Astrocyte of the cerebellum (primary cell): Measurements from ENCODE around the gene ARHGAP18.

Experiments
- DNase-seq: peaks from one replicate; pipeline ENCODE4 v3.0.0-alpha.2; 2011; ENCODE audit warnings: low read depth
- H3K4me3 ChIP-seq: 2 replicates; pipeline ENCODE4 v1.5.1; 2011; ENCODE audit warnings: mild to moderate bottlenecking, low read depth, low read length, moderate library complexity
- CTCF ChIP-seq: IDR thresholded peaks from 2 replicates; pipeline ENCODE4 v1.5.1; 2012; ENCODE audit warnings: low read length, low read depth, moderate library complexity, mild to moderate bottlenecking; ENCODE audit errors: missing control alignments
- in situ Hi-C: cut with HindIII; loops from 2 replicates; pipeline ENCODE4 v1.10.0; 2017; ENCODE audit warnings: low sequenced_read_pairs

The ARHGAP18 gene

GRCh38 chr6:129659590-129660345 lies 50.2 kb downstream of the ARHGAP18 start:
- in situ Hi-C loops = no loop called here
- DNase-seq = no peak
- no peak for TF ChIP-seq CTCF
- H3K4me3 ChIP-seq = no peak overlapping the region

DNA sequence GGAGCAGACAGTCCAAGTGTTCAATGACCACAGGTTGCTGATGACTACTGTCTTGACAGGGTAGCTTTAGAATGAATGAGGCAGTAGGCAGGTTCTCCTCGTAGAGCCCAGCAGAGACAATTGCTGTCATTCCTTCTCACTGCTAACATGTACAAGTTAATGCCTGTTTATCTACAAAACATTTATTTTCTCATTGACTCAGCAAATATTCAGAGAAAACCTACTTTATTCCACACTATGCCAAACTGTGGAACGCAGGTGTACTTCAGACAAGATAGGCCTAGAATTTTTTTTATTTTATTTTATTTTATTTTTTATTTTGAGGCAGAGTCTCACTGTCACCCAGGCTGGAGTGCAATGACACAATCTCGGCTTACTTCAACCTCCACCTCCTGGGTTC lies 50.8 kb downstream of the ARHGAP18 start:
- in situ Hi-C loops = no loop called here
- DNase-seq = no peak
- TF ChIP-seq CTCF = no peak
- H3K4me3 ChIP-seq = no peak overlapping the region

DNA sequence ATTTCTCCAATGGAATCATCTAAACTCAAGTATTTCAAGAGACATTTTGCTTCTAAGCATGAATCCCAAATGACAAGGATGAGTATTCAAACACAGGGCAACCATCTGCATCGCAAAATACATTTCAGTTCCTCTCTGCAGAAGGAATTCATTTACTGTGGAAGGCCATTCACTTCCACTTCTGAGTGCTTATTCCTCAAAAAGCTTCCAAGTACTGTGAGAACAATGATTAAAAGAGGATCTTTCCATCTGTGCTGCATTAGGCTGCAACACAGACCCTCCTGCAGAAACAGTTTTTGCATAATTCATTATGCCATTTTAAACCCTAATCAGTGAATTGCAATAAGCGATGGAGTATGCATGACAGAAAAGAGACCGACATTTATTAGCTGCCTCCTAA lies 52.5 kb downstream of the ARHGAP18 start:
- H3K4me3 ChIP-seq = no peak overlapping the region
- in situ Hi-C loops = no loop called here
- no peak for TF ChIP-seq CTCF
- DNase-seq = no peak

DNA sequence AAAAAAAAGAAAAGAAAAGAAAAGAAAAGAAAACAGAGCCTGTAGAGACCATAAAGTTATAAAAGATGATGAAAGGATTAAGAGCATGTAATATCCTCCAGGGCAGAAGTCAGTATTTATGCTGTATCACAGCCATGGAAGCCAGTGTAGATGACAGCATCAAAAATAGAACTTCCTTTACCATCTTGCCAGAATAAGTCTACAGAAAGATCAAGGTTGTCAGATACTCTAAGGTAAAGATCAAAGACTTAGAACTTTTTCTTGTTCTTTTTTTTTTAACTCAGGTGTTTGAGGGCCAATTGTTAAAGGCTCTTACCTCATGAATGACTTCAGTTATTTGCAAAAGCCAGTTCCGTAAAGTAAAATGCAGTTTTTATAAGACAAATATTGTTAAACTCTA lies 54.6 kb downstream of the ARHGAP18 start:
- in situ Hi-C loops = no loop called here
- no peak overlapping the region for H3K4me3 ChIP-seq
- no peak for TF ChIP-seq CTCF
- no peak for DNase-seq

- in situ Hi-C loops = no loop called here
- no peak overlapping the region for H3K4me3 ChIP-seq
- no peak for TF ChIP-seq CTCF
- DNase-seq = no peak
Observed at GRCh38 chr6:129653746-129654145, 56.2 kb downstream of the ARHGAP18 start.

DNA sequence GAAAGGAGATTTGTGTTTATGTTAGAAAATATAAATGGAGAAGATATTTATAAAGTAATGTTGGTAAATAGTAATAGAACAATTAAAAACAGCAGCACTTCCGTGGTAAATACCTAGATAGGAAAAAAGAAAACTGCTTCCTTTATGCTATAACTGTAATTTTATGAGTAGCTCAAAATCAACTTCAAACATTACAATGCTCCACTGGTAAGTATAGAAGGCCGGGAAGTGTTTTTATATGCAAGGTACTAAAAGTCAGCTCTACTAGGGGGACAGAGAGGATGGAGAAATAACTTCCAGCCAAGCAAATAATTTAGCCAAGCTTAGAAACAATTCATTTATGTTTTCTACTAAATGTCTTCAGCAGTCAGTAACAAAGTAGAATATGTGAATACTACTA lies 56.7 kb downstream of the ARHGAP18 start:
- in situ Hi-C loops = no loop called here
- no peak for TF ChIP-seq CTCF
- no peak for DNase-seq
- no peak overlapping the region for H3K4me3 ChIP-seq
